Measurements from ENCODE around the gene NOX4. TPM values are rescaled to one million over a fixed set of nuclear protein-coding genes. Genes with fewer than 3 reads are reported as not detected.
A peak's percentile ranks its signal among the peaks of the same experiment; 100 is the strongest.
"Not testable (repeated sequence)": the region's sequence is repeated elsewhere in the genome, so short reads cannot be mapped to it uniquely, and the experiment has no call there.

NOX4 gene
- total RNA-seq, 1 donor from 2014 or later: 3.3 TPM

GRCh38 chr11:89358761-89359160 lies 132.4 kb downstream of the NOX4 start:
- no peak for TF ChIP-seq EZH2phosphoT487 (IDR thresholded peaks at IDR 0.05)
- TF ChIP-seq, protein P1, sequence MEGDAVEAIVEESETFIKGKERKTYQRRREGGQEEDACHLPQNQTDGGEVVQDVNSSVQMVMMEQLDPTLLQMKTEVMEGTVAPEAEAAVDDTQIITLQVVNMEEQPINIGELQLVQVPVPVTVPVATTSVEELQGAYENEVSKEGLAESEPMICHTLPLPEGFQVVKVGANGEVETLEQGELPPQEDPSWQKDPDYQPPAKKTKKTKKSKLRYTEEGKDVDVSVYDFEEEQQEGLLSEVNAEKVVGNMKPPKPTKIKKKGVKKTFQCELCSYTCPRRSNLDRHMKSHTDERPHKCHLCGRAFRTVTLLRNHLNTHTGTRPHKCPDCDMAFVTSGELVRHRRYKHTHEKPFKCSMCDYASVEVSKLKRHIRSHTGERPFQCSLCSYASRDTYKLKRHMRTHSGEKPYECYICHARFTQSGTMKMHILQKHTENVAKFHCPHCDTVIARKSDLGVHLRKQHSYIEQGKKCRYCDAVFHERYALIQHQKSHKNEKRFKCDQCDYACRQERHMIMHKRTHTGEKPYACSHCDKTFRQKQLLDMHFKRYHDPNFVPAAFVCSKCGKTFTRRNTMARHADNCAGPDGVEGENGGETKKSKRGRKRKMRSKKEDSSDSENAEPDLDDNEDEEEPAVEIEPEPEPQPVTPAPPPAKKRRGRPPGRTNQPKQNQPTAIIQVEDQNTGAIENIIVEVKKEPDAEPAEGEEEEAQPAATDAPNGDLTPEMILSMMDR (IDR thresholded peaks at IDR 0.05): no peak
- TF ChIP-seq EZH2 (IDR thresholded peaks at IDR 0.05): no peak
- peak overlapping the region; percentile 19 for H3K4me2 ChIP-seq
- no peak overlapping the region for H3K27ac Mint-ChIP-seq
- H3K9me3 Mint-ChIP-seq: no peaks in the 10 kb centered on the region
- H3K79me2 ChIP-seq (ENCODE audit: low read depth): no peaks in the 10 kb centered on the region
- no peak for DNase-seq (ENCODE audit: low spot score)
- no peak overlapping the region for H3K4me3 Mint-ChIP-seq
- H3K27me3 ChIP-seq: no peaks in the 10 kb centered on the region
- H3K36me3 ChIP-seq: no peaks in the 10 kb centered on the region
- peak overlapping the region; percentile 23 for H3K27ac ChIP-seq
- H3K27me3 Mint-ChIP-seq (ENCODE audit: insufficient read depth, low read depth): no peaks in the 10 kb centered on the region
- no peaks in the 10 kb centered on the region for H3K36me3 Mint-ChIP-seq
- no peaks in the 10 kb centered on the region for H4K20me1 ChIP-seq (ENCODE audit: low read depth)
- H3K9ac ChIP-seq: no peak overlapping the region
- H3K4me1 Mint-ChIP-seq: peaks cover 4% of the 10 kb centered on the region
- no peak overlapping the region for H3K4me3 ChIP-seq
- H2AFZ ChIP-seq (replicated peaks): no peak overlapping the region
- H3F3A ChIP-seq (ENCODE audit: low read depth): no peaks in the 10 kb centered on the region
- H3K9me3 ChIP-seq (ENCODE audit: low read depth): no peaks in the 10 kb centered on the region
- H3K4me1 ChIP-seq: peaks cover 19% of the 10 kb centered on the region

DNA sequence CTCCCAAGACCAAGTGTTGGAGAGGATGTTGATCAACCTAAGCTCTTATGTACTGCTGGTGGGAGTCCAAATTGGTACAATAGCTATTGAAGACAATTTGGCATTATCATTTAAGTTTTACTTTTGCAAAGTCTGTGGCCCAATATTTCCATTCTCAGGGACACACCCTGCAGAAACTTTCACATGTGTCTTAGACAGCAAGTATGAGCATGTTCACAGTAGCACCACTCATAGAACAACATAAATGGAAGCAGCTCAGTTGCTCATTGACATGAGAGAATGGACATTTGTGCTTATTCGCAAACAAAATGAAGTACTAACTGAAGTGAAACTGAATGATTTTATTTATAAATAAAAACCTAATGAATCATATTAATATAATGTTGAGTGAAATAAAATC lies 135.5 kb downstream of the NOX4 start:
- Histone ChIP-seq H2AFZ (replicated peaks) (no peak overlapping the region), H3K36me3 (no peaks in the 10 kb centered on the region), H4K20me1 (ENCODE audit: low read depth) (no peaks in the 10 kb centered on the region), H3F3A (ENCODE audit: low read depth) (no peaks in the 10 kb centered on the region), H3K4me3 (no peak overlapping the region), H3K79me2 (ENCODE audit: low read depth) (no peaks in the 10 kb centered on the region), H3K9me3 (ENCODE audit: low read depth) (no peaks in the 10 kb centered on the region), H3K4me1 (peaks cover 19% of the 10 kb centered on the region), H3K9ac (no peak overlapping the region), H3K27ac (no peak overlapping the region), H3K4me2 (no peak overlapping the region), H3K27me3 (no peaks in the 10 kb centered on the region)
- no peak overlapping the region for H3K27ac Mint-ChIP-seq
- no peak for DNase-seq (ENCODE audit: low spot score)
- H3K4me3 Mint-ChIP-seq: no peak overlapping the region
- no peaks in the 10 kb centered on the region for H3K27me3 Mint-ChIP-seq (ENCODE audit: insufficient read depth, low read depth)
- H3K9me3 Mint-ChIP-seq: no peaks in the 10 kb centered on the region
- H3K4me1 Mint-ChIP-seq: peaks cover 4% of the 10 kb centered on the region
- H3K36me3 Mint-ChIP-seq: no peaks in the 10 kb centered on the region
- TF ChIP-seq EZH2phosphoT487 (IDR thresholded peaks at IDR 0.05): no peak

DNA sequence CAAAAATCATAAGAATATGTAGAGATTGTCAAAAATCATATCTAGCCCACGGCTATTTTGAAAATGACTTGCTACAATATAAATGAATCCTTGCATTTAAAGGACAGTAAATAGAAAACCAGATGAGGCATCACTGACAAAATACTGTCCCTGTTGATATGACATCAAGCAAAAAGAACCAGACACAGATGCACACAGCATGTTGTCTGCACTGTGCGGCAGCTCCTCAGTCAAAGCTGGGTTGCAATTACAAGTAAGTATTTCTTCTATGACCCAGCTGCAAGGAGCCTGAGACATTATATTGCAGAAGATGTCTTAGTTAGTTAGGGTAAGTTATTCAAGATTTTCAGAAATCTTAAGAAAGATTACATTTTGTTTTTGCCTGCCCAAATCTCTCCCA lies 136.7 kb downstream of the NOX4 start:
- H3K27ac ChIP-seq; H3K4me2 ChIP-seq; H3K27me3 Mint-ChIP-seq (ENCODE audit: insufficient read depth, low read depth): not testable (repeated sequence)

GRCh38 chr11:89347071-89347470 lies 144.1 kb downstream of the NOX4 start:
- H3K9me3 ChIP-seq (ENCODE audit: low read depth): no peaks in the 10 kb centered on the region
- no peaks in the 10 kb centered on the region for H3K36me3 ChIP-seq
- no peak overlapping the region for H3K27ac ChIP-seq
- no peak overlapping the region for H3K4me2 ChIP-seq
- DNase-seq (ENCODE audit: low spot score): no peak
- no peaks in the 10 kb centered on the region for H3K79me2 ChIP-seq (ENCODE audit: low read depth)
- Mint-ChIP-seq H3K36me3 (no peaks in the 10 kb centered on the region), H3K27ac (no peak overlapping the region), H3K27me3 (ENCODE audit: insufficient read depth, low read depth) (no peaks in the 10 kb centered on the region), H3K4me3 (no peak overlapping the region), H3K4me1 (peaks cover 3% of the 10 kb centered on the region), H3K9me3 (no peaks in the 10 kb centered on the region)
- no peaks in the 10 kb centered on the region for H3K27me3 ChIP-seq
- no peaks in the 10 kb centered on the region for H3F3A ChIP-seq (ENCODE audit: low read depth)
- H4K20me1 ChIP-seq (ENCODE audit: low read depth): no peaks in the 10 kb centered on the region
- H3K4me3 ChIP-seq: no peak overlapping the region
- TF ChIP-seq, protein P1 (IDR thresholded peaks at IDR 0.05): no peak
- TF ChIP-seq EZH2 (IDR thresholded peaks at IDR 0.05) (no peak), EZH2phosphoT487 (IDR thresholded peaks at IDR 0.05) (no peak)
- H3K4me1 ChIP-seq: no peaks in the 10 kb centered on the region
- no peak overlapping the region for H3K9ac ChIP-seq
- no peak overlapping the region for H2AFZ ChIP-seq (replicated peaks)

More for the DNA sequence above, 136.7 kb downstream of the NOX4 start:
- H3K4me1 Mint-ChIP-seq; H3F3A ChIP-seq (ENCODE audit: low read depth); H3K27me3 ChIP-seq; H3K79me2 ChIP-seq (ENCODE audit: low read depth); H3K4me3 ChIP-seq; H3K36me3 ChIP-seq; H3K36me3 Mint-ChIP-seq; H3K9ac ChIP-seq; H3K4me3 Mint-ChIP-seq; H3K9me3 ChIP-seq (ENCODE audit: low read depth); DNase-seq (ENCODE audit: low spot score); H3K9me3 Mint-ChIP-seq; H2AFZ ChIP-seq (replicated peaks); H4K20me1 ChIP-seq (ENCODE audit: low read depth); H3K27ac Mint-ChIP-seq: not testable (repeated sequence)
- peaks cover 11% of the 10 kb centered on the region for H3K4me1 ChIP-seq

Data from neural progenitor cell (in vitro differentiated cells).